IPS-20b (cell line): ENCODE data around the gene WWOX.
A peak's percentile ranks its signal among the peaks of the same experiment; 100 is the strongest.

Source experiments
- H3K27ac ChIP-seq: one replicate; pipeline ENCODE4 v1.5.1; 2013; ENCODE audit warnings: low read length
- H3K27me3 ChIP-seq: 2 replicates; pipeline ENCODE4 v1.6.1; 2013; ENCODE audit warnings: mild to moderate bottlenecking, low read length, inconsistent platforms; ENCODE audit not compliant: insufficient read depth
- H3K36me3 ChIP-seq: 2 replicates; pipeline ENCODE4 v1.6.1; 2013; ENCODE audit warnings: low read depth, mild to moderate bottlenecking, inconsistent platforms, low read length, moderate library complexity; ENCODE audit not compliant: insufficient read depth
- H3K4me1 ChIP-seq: 2 replicates; pipeline ENCODE4 v1.6.1; 2013; ENCODE audit warnings: mild to moderate bottlenecking, control low read depth, inconsistent platforms, low read length, moderate library complexity; ENCODE audit not compliant: insufficient read depth
- H3K4me3 ChIP-seq: 2 replicates; pipeline ENCODE4 v1.5.1; 2013; ENCODE audit warnings: mild to moderate bottlenecking, low read length, inconsistent platforms
- H3K9ac ChIP-seq: 2 replicates; pipeline ENCODE4 v1.6.1; 2013; ENCODE audit warnings: low read depth, mild to moderate bottlenecking, inconsistent platforms, low read length, moderate library complexity
- H3K9me3 ChIP-seq: 2 replicates; pipeline ENCODE4 v1.6.1; 2013; ENCODE audit warnings: mild to moderate bottlenecking, low read depth, low read length, inconsistent platforms; ENCODE audit not compliant: insufficient read depth

Gene WWOX

DNA sequence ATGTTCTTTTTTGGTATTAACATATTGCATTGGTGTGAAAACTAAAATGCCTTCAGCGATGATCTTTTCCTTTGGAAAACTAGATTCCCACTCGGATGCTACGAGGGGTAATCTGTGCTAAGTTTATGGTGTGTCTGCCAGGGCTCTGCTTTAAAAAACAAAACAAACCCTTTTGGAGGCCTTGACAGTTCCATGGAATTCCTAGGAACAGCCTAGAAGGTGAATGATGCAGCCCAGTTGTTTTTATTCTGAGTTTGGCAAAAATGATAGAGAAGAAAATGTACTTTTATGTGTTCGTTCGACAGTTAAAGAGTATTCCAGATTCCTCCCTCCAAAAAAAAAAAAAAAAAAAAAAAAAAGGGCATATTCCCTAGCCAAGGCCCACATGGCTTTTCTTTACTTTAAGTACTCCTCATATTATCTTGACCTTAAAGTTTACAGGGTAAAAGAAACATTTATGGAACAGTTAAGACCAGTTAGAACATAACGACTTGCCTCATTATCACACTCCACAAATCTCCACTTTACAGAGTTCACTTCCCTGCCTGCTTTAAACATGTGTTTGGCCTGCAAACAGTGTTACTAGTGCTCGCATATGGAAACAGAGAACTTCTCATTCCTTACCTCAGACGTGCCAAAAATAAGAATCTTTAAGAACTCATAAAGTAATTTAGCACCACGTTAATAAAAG lies 159.1 kb downstream of the WWOX start:
- Histone ChIP-seq H3K4me3 (no peak overlapping the region), H3K36me3 (no peaks in the 10 kb centered on the region), H3K27me3 (no peaks in the 10 kb centered on the region), H3K27ac (no peak overlapping the region), H3K9me3 (no peaks in the 10 kb centered on the region), H3K4me1 (peaks cover 11% of the 10 kb centered on the region; the same call in 1 of the 2 replicates), H3K9ac (no peak overlapping the region)

DNA sequence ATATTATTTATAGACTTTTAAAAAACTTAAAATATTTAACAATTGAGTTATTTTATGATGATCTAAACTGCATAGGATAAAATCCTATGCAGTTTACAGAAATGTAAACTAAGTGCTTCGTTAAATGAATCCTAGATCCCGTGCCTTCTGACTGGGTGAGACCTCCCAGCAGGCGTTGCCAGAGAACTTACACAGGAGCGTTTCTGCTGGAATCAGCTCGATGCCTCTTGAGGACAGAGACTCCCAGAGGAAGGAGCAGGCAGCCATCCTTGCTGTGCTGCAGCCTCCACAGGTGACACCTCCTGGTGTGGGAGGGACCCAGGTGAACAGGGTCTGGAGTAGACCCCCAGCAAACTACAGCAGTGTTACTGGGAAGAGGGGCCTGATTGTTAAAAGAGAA lies 160.4 kb downstream of the WWOX start:
- H3K27ac ChIP-seq = no peak overlapping the region
- no peak overlapping the region for H3K9ac ChIP-seq
- H3K4me3 ChIP-seq = no peak overlapping the region
- no peaks in the 10 kb centered on the region for H3K36me3 ChIP-seq
- H3K4me1 ChIP-seq = peaks cover 11% of the 10 kb centered on the region; the same call in 1 of the 2 replicates
- no peaks in the 10 kb centered on the region for H3K27me3 ChIP-seq
- H3K9me3 ChIP-seq = no peaks in the 10 kb centered on the region; the same call in 1 of the 2 replicates

DNA sequence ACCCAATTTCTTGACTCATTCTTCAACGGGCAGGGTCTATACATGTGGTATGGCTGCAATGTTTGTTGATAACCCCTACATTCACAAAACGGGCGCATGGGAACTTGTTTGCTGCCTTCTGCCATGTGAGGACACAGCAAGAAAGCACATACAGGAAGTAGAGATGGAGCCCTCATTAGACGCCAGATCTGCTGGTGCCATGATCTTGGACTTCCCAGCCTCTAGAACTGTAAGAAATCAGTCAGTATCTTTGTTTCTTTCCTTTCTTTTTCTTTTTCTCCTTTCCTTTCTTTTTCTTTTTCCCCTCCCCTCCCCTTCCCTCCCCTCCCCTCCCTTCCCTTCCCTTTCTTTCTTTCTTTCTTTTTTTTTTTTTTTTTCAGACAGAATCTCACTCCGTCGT lies 165.2 kb downstream of the WWOX start:
- Histone ChIP-seq H3K27me3 (no peaks in the 10 kb centered on the region), H3K36me3 (no peaks in the 10 kb centered on the region), H3K27ac (no peak overlapping the region), H3K9me3 (no peaks in the 10 kb centered on the region; the same call in 1 of the 2 replicates), H3K9ac (no peak overlapping the region), H3K4me1 (no peaks in the 10 kb centered on the region), H3K4me3 (no peak overlapping the region)

DNA sequence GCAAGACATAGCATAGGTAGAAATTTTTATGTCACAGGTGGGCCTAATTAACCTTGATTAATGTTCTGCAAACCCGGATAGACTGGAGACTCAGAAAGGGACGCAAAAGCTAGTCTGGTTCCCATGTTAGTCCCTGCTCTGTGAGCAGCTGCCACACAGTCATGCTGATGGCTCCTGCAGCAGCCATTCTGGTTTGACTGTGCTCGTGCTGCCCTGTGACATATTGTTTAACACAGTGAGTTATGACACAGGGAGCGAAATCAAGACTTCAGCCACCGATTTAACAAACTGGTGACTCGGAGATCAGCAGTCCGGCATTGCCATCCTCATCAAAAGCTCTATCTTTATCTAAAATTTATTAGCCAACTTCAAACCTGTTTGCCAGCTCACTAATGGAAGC lies 169.8 kb downstream of the WWOX start:
- Histone ChIP-seq H3K27ac (no peak overlapping the region), H3K36me3 (no peaks in the 10 kb centered on the region), H3K9me3 (no peaks in the 10 kb centered on the region; the same call in 1 of the 2 replicates)

DNA sequence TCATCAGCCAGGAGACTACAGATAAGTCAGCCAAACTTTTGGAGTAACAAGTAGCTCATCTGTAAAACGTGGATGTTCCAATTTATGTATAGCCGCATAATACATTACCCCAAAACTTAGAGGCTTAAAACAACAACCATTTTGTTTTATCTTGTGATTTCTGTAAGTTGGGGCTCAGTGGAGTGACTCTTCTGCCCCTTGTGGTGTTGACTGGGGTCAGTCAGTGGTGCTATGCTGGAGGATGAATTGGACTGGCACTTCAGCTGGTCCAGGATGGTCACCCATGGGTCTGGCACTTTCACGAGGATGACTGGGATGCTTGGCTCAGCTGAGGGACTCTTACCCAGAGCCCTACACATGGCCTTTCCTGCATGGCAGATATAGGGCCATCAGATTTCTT lies 172.5 kb downstream of the WWOX start:
- Histone ChIP-seq H3K9ac (no peak overlapping the region), H3K4me3 (no peak overlapping the region), H3K4me1 (peaks cover 23% of the 10 kb centered on the region; the same call in 1 of the 2 replicates)

More for the DNA sequence above, 169.8 kb downstream of the WWOX start:
- no peak overlapping the region for H3K9ac ChIP-seq
- H3K4me3 ChIP-seq = no peak overlapping the region
- H3K27me3 ChIP-seq = no peaks in the 10 kb centered on the region
- no peaks in the 10 kb centered on the region for H3K4me1 ChIP-seq

DNA sequence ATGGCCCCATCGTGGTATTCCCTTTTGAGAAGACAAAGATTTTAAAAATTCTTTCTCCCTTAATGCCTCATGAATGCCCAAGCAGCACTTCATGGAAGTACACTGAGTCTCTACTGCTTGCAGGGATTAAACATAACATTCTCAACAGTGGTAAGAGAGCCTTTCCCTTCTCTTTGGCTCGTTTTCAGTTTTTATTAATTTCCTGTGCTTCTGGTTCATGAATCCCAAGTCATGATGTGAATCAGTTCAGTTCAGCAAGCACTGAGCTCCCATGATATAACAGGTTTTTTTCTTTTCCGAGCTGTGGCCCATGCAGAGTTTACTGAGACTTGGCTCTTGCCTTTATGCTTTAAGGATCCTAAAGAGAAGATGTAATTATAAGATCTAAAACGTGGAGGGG lies 175.3 kb downstream of the WWOX start:
- no peak overlapping the region for H3K4me3 ChIP-seq
- H3K27ac ChIP-seq = no peak overlapping the region
- H3K27me3 ChIP-seq = no peaks in the 10 kb centered on the region
- H3K9ac ChIP-seq = no peak overlapping the region
- H3K4me1 ChIP-seq = peaks cover 48% of the 10 kb centered on the region; the same call in 1 of the 2 replicates
- H3K9me3 ChIP-seq = no peaks in the 10 kb centered on the region
- H3K36me3 ChIP-seq = no peaks in the 10 kb centered on the region

More for the DNA sequence above, 172.5 kb downstream of the WWOX start:
- H3K27me3 ChIP-seq = no peaks in the 10 kb centered on the region
- H3K27ac ChIP-seq = no peak overlapping the region
- no peaks in the 10 kb centered on the region for H3K9me3 ChIP-seq
- no peaks in the 10 kb centered on the region for H3K36me3 ChIP-seq

DNA sequence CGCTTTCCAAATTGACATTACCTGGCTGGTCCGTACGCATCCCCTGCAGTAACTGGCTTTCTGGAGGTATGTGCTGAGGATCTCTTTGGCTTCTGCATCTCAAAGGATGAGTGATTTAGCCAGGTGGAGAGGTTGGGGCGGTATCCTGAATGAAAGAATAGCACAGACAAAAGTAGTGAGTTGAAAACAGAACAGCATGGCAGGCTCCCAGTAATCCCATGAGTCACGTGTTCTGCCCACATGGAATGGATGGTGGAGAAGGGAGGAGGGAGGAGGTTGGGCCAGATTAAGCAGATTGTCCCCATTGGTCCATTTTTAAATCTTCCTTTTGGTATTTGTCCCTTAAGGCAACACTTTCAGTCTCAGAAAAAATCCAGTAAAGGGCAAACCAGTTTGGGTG lies 176.0 kb downstream of the WWOX start:
- Histone ChIP-seq H3K36me3 (no peaks in the 10 kb centered on the region), H3K4me3 (no peak overlapping the region), H3K27me3 (no peaks in the 10 kb centered on the region), H3K27ac (no peak overlapping the region), H3K9ac (no peak overlapping the region), H3K9me3 (no peaks in the 10 kb centered on the region), H3K4me1 (peaks cover 49% of the 10 kb centered on the region; the same call in 1 of the 2 replicates)

DNA sequence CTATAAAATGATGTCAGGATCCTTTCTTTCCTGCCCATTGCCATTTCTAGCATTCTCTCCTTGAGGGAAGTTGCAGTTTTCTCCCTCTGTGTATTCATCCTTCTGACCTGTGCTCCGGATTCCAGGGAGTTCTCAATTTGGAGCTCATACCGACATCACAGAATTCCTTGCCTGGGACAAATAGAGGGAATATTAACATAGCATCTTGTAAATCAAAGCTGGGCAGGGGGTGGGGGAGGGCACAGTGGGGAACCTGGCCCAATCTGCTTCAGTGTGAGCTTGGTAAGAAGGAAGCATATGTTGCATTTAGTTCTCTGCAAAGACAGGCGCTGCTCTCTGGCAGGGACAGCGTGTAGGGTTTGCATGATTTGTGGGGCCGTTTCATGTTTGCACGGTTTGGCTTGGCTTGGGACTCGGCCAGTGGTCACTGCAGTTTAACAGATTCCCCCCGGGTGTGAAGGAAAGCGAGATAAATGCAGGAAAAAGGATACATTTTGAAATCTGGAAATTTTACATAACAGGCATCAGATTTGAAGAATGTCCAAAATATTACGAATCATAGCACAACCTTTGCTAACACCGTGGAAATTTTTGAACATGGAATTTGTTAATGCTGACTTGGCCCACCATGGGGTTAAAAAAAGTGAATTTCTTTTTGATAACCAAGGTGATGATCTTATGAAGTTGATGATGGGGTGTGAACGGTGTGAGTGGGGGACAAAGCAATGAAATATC lies 178.0 kb downstream of the WWOX start:
- H3K4me1 ChIP-seq = peaks cover 49% of the 10 kb centered on the region; the same call in 1 of the 2 replicates
- no peaks in the 10 kb centered on the region for H3K9me3 ChIP-seq
- H3K27ac ChIP-seq = no peak overlapping the region
- no peaks in the 10 kb centered on the region for H3K27me3 ChIP-seq
- no peaks in the 10 kb centered on the region for H3K36me3 ChIP-seq
- peak overlapping the region; percentile 43; the same call in 1 of the 2 replicates for H3K9ac ChIP-seq
- peak overlapping the region; percentile 42; the same call in 1 of the 2 replicates for H3K4me3 ChIP-seq

DNA sequence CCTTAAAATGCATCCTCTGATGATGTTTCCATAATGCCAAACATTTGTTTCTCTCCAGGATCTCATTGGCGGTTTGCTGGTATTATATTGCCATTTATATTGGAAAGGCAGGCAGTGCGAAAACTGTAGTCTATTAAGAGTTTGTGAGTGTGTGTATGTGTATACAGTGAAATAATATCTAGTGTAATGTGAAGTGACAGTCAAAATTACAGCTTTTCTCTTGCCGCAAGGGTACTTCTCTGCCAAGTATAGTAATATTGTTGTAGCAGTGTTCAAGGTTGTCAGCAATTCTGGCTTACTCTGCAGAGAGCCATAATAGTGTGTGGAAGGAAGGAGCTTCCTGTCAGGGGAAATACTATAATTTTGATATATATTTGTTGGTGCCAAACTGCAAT lies 178.6 kb downstream of the WWOX start:
- H3K36me3 ChIP-seq = no peaks in the 10 kb centered on the region
- no peaks in the 10 kb centered on the region for H3K27me3 ChIP-seq
- H3K4me1 ChIP-seq = peaks cover 49% of the 10 kb centered on the region; the same call in 1 of the 2 replicates
- H3K9me3 ChIP-seq = no peaks in the 10 kb centered on the region
- H3K9ac ChIP-seq = no peak overlapping the region; the same call in 1 of the 2 replicates
- no peak overlapping the region; the same call in 1 of the 2 replicates for H3K4me3 ChIP-seq
- no peak overlapping the region for H3K27ac ChIP-seq

DNA sequence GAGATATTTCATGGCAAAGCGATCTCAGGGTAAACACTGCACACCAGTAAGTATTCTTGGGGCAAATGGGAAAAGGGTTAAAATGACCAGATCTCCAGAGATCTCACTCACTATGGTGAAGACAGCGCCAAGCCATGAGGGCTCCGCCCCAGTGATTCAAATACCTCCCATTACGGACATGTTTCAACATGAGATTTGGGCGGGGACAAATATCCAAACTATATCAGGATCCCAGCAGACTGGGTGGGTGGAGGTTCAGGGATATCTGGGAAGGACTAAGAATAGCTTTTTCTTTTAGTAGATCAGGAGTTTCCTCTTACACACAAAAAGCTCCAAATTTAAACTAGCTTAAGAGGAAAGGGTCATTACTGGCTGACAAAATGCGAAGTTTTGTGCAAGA lies 181.7 kb downstream of the WWOX start:
- Histone ChIP-seq H3K27ac (no peak overlapping the region), H3K9ac (no peak overlapping the region), H3K36me3 (no peaks in the 10 kb centered on the region), H3K4me3 (no peak overlapping the region), H3K4me1 (peaks cover 34% of the 10 kb centered on the region; the same call in 1 of the 2 replicates), H3K27me3 (no peaks in the 10 kb centered on the region), H3K9me3 (no peaks in the 10 kb centered on the region)

DNA sequence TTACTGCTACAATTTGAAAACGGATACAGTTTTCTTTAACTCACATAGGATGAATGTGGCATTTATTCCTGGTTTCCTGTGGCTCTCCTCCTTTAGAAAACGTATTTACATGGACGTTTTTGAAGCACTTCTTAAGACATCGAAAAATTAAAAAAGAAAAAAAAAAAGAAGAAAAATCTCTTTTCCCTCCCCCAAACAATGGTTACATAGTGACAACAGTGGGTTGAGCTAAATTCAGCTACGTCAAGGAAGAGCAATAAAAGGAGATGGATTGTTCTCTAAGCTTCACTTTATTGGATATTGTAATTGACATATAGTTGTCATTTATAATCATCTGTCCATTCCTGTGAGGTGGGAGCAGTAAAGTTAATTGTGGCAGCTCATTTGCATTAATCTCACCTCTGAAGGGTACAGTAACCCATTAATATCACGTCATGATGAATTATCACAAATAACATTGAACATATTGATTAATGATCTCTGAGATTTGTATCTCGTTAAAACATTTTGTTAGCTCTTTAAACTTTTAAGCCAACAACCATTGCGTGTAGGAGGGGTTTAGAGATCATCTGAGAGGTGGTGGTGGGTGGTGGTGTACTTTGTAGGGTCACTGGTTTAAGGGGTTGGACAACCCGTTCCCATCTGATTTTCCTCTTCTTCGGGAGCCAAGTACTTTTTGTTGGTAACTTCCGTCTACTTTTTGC lies 184.2 kb downstream of the WWOX start:
- no peaks in the 10 kb centered on the region for H3K36me3 ChIP-seq
- H3K9ac ChIP-seq = no peak overlapping the region
- no peak overlapping the region for H3K27ac ChIP-seq
- no peak overlapping the region for H3K4me3 ChIP-seq
- H3K4me1 ChIP-seq = peaks cover 9% of the 10 kb centered on the region; the same call in 1 of the 2 replicates
- no peaks in the 10 kb centered on the region for H3K9me3 ChIP-seq
- H3K27me3 ChIP-seq = no peaks in the 10 kb centered on the region
